HepG2 (cell line): ENCODE measurements around the gene PRR14. TPM values are rescaled to one million over a fixed set of nuclear protein-coding genes. Genes with fewer than 3 reads are reported as not detected.

Experiments
- AGO1 ChIP-seq: fragments of 200-400 bp; formaldehyde crosslinking; IDR thresholded peaks from 2 replicates; pipeline ENCODE4 v1.6.1; 2017; ENCODE audit warnings: mild to moderate bottlenecking, low read depth, low read length, moderate library complexity; ENCODE audit not compliant: poor library complexity, severe bottlenecking
- ARNT ChIP-seq: fragments of 450-650 bp; IDR thresholded peaks from 2 replicates; pipeline ENCODE4 v1.6.1; 2017
- ARNTL ChIP-seq: sonication (generic); formaldehyde crosslinking; IDR thresholded peaks from 2 replicates; pipeline ENCODE4 v1.4.0; 2020; ENCODE audit warnings: mild to moderate bottlenecking, missing genetic modification reagents
- CEBPB ChIP-seq: IDR thresholded peaks from 2 replicates; pipeline ENCODE4 v1.6.1; 2011; ENCODE audit warnings: low read depth, low read length, improper control_type of control experiment, borderline replicate concordance
- ELF3 ChIP-seq: IDR thresholded peaks from 2 replicates; pipeline ENCODE4 v1.6.1; 2016; ENCODE audit warnings: missing genetic modification reagents, missing compliant biosample characterization
- FOSL2 ChIP-seq: sonication (generic); formaldehyde crosslinking; IDR thresholded peaks from 2 replicates; pipeline ENCODE4 v1.4.0; 2020; ENCODE audit warnings: missing genetic modification reagents
- FOXC1 ChIP-seq: sonication (generic); formaldehyde crosslinking; IDR thresholded peaks from 2 replicates; pipeline ENCODE4 v1.8.0; 2022; ENCODE audit warnings: mild to moderate bottlenecking, missing genetic modification reagents, borderline replicate concordance
- GZF1 ChIP-seq: sonication (generic); formaldehyde crosslinking; IDR thresholded peaks from 2 replicates; pipeline ENCODE4 v1.5.1; 2020; ENCODE audit warnings: mild to moderate bottlenecking, missing genetic modification reagents
- KDM4B ChIP-seq: sonication (generic); formaldehyde crosslinking; IDR thresholded peaks from 2 replicates; pipeline ENCODE4 v1.4.0; 2020; ENCODE audit warnings: missing genetic modification reagents
- MIXL1 ChIP-seq: IDR thresholded peaks from 2 replicates; pipeline ENCODE4 v1.6.1; 2016
- MTA1 ChIP-seq: sonication (generic); formaldehyde crosslinking; IDR thresholded peaks from 2 replicates; pipeline ENCODE4 v1.4.0; 2020; ENCODE audit warnings: missing genetic modification reagents, mild to moderate bottlenecking, borderline replicate concordance
- NR2C2 ChIP-seq: sonication (generic); formaldehyde crosslinking; IDR thresholded peaks from 2 replicates; pipeline ENCODE4 v1.4.0; 2020; ENCODE audit warnings: missing genetic modification reagents, mild to moderate bottlenecking, moderate library complexity, borderline replicate concordance
- RFXAP ChIP-seq: sonication (generic); formaldehyde crosslinking; IDR thresholded peaks from 2 replicates; pipeline ENCODE4 v1.4.0; 2020; ENCODE audit warnings: missing genetic modification reagents, borderline replicate concordance
- SNAPC2 ChIP-seq: sonication (generic); formaldehyde crosslinking; IDR thresholded peaks from 2 replicates; pipeline ENCODE4 v1.8.1; 2022; ENCODE audit warnings: mild to moderate bottlenecking, missing genetic modification reagents
- SUZ12 ChIP-seq: fragments of 150-350 bp; IDR thresholded peaks from 2 replicates; pipeline ENCODE4 v1.6.1; 2014; ENCODE audit warnings: low read depth, low read length
- TAF1 ChIP-seq: sonication (generic); formaldehyde crosslinking; IDR thresholded peaks from 2 replicates; pipeline ENCODE4 v1.4.0; 2020; ENCODE audit warnings: missing genetic modification reagents
- ZMAT5 ChIP-seq: sonication (generic); formaldehyde crosslinking; IDR thresholded peaks from 2 replicates; pipeline ENCODE4 v1.5.0; 2020; ENCODE audit warnings: mild to moderate bottlenecking, low read depth, missing genetic modification reagents, borderline replicate concordance
- ZNF160 ChIP-seq: sonication (generic); formaldehyde crosslinking; IDR thresholded peaks from 2 replicates; pipeline ENCODE4 v1.8.0; 2022; ENCODE audit warnings: mild to moderate bottlenecking, inconsistent platforms, missing genetic modification reagents
- ZNF234 ChIP-seq: sonication (generic); formaldehyde crosslinking; conservative IDR thresholded peaks from 2 replicates; pipeline ENCODE4 v1.5.1; 2020; ENCODE audit warnings: mild to moderate bottlenecking, missing genetic modification reagents
- ZNF251 ChIP-seq: sonication (generic); formaldehyde crosslinking; IDR thresholded peaks from 2 replicates; pipeline ENCODE4 v1.9.0; 2021; ENCODE audit warnings: mild to moderate bottlenecking, missing genetic modification reagents
- ZNF264 ChIP-seq: sonication (generic); formaldehyde crosslinking; IDR thresholded peaks from 2 replicates; pipeline ENCODE4 v1.4.0; 2020; ENCODE audit warnings: missing genetic modification reagents
- ZNF589 ChIP-seq: sonication (generic); formaldehyde crosslinking; conservative IDR thresholded peaks from 2 replicates; pipeline ENCODE4 v1.8.0; 2022; ENCODE audit warnings: mild to moderate bottlenecking, moderate library complexity, missing genetic modification reagents
- ZNF616 ChIP-seq: sonication (generic); formaldehyde crosslinking; IDR thresholded peaks from 2 replicates; pipeline ENCODE4 v1.5.0; 2020; ENCODE audit warnings: low read depth, mild to moderate bottlenecking, missing genetic modification reagents
- polyA plus RNA-seq, 8 experiments: library from polyadenylated mRNA; depleted of rRNA in 3 of 8; stranded (reverse) in 7 of 8; unstranded in 1 of 8; fragments of >200 nt; fragmentation: Illumina TruSeq in 4 of 8; extraction: Trizol in 4 of 8; gene quantifications; 2 replicates each; pipeline versions ENCODE4 v1.2.1 to v1.2.3, GENCODE V29; 2011 to 2016; ENCODE audit warnings: low read depth in 4 of 8, missing spikeins in 1 of 8, mixed read lengths in 1 of 8; ENCODE audit not compliant: insufficient read depth in 1 of 8
- total RNA-seq, 5 experiments: library from RNA; depleted of rRNA; stranded (reverse); fragments of >200 nt; fragmentation: Illumina TruSeq; extraction: Trizol; gene quantifications; 2 replicates each; pipeline ENCODE4 v1.2.3, GENCODE V29; 2016; ENCODE audit warnings: low read depth in 1 of 5
- TF ChIP-seq, protein P1 (sequence below): sonication (generic); formaldehyde crosslinking; IDR thresholded peaks from 2 replicates; pipeline ENCODE4 v1.8.0; 2022; ENCODE audit warnings: missing genetic modification reagents, mild to moderate bottlenecking, borderline replicate concordance
- TF ChIP-seq, protein P2 (sequence below): sonication (generic); formaldehyde crosslinking; IDR thresholded peaks from 2 replicates; pipeline ENCODE4 v1.4.0; 2020; ENCODE audit warnings: low read depth, missing genetic modification reagents

The PRR14 gene
- total and polyA plus RNA-seq, 2 of the 13 experiments (the other 11 are each of a cell fraction or from before 2014, with no cell fraction given), result 8.4 to 11.0 TPM

- TF ChIP-seq FOXC1 (CRISPR knock-in tag) (no peak), MTA1 (CRISPR knock-in tag) (no peak), TAF1 (CRISPR knock-in tag) (no peak; the same call in none of the 2 replicates), ELF3 (CRISPR knock-in tag) (no peak; the same call in 1 of the 2 replicates), KDM4B (no peak; the same call in 1 of the 2 replicates), ZNF160 (CRISPR knock-in tag) (no peak), SNAPC2 (CRISPR knock-in tag) (peak; percentile 42; the same call in 1 of the 2 replicates), AGO1 (no peak), FOSL2 (no peak), CEBPB (no peak), ZNF251 (CRISPR knock-in tag) (no peak), RFXAP (CRISPR knock-in tag) (peak; percentile 21; the same call in 1 of the 2 replicates), ARNTL (CRISPR knock-in tag) (peak; percentile 22; the same call in 1 of the 2 replicates), ZMAT5 (CRISPR knock-in tag) (no peak), GZF1 (no peak), NR2C2 (CRISPR knock-in tag) (no peak), ARNT (no peak), ZNF589 (CRISPR knock-in tag) (no peak), ZNF616 (CRISPR knock-in tag) (no peak; the same call in 1 of the 2 replicates), ZNF264 (CRISPR knock-in tag) (no peak), ZNF234 (CRISPR knock-in tag) (no peak), SUZ12 (no peak), MIXL1 (CRISPR knock-in tag) (no peak)
- TF ChIP-seq, protein P1, sequence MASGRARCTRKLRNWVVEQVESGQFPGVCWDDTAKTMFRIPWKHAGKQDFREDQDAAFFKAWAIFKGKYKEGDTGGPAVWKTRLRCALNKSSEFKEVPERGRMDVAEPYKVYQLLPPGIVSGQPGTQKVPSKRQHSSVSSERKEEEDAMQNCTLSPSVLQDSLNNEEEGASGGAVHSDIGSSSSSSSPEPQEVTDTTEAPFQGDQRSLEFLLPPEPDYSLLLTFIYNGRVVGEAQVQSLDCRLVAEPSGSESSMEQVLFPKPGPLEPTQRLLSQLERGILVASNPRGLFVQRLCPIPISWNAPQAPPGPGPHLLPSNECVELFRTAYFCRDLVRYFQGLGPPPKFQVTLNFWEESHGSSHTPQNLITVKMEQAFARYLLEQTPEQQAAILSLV (CRISPR knock-in tag), result no peak
- TF ChIP-seq, protein P2, sequence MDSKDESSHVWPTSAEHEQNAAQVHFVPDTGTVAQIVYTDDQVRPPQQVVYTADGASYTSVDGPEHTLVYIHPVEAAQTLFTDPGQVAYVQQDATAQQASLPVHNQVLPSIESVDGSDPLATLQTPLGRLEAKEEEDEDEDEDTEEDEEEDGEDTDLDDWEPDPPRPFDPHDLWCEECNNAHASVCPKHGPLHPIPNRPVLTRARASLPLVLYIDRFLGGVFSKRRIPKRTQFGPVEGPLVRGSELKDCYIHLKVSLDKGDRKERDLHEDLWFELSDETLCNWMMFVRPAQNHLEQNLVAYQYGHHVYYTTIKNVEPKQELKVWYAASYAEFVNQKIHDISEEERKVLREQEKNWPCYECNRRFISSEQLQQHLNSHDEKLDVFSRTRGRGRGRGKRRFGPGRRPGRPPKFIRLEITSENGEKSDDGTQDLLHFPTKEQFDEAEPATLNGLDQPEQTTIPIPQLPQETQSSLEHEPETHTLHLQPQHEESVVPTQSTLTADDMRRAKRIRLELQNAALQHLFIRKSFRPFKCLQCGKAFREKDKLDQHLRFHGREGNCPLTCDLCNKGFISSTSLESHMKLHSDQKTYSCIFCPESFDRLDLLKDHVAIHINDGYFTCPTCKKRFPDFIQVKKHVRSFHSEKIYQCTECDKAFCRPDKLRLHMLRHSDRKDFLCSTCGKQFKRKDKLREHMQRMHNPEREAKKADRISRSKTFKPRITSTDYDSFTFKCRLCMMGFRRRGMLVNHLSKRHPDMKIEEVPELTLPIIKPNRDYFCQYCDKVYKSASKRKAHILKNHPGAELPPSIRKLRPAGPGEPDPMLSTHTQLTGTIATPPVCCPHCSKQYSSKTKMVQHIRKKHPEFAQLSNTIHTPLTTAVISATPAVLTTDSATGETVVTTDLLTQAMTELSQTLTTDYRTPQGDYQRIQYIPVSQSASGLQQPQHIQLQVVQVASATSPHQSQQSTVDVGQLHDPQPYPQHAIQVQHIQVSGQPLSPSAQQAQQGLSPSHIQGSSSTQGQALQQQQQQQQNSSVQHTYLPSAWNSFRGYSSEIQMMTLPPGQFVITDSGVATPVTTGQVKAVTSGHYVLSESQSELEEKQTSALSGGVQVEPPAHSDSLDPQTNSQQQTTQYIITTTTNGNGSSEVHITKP (CRISPR knock-in tag), result no peak
These were observed 8.2 kb downstream of the PRR14 start (continued) for GRCh38 chr16:30658731-30659506.
